Activated CD8-positive, alpha-beta memory T cell treated with anti-CD3 and anti-CD28 coated beads, Interleukin-2, amount 50 U/mL, for 1 hour (primary cell): ENCODE results near the gene KCTD10.
"Not testable (repeated sequence)": the region's sequence is repeated elsewhere in the genome, so short reads cannot be mapped to it uniquely, and the experiment has no call there.

Source experiments
- DNase-seq: peaks from one replicate; pipeline ENCODE4 v3.0.0-alpha.2; 2020; ENCODE audit errors: extremely low read depth

The KCTD10 gene

GRCh38 chr12:109449845-109450532 is 27.1 kb downstream of the KCTD10 start:
- DNase-seq, result no peak

GRCh38 chr12:109448707-109449390 is 28.3 kb downstream of the KCTD10 start:
- DNase-seq, result no peak

- no peak for DNase-seq
These were observed 28.8 kb downstream of the KCTD10 start for GRCh38 chr12:109448272-109448671.

- DNase-seq, result no peak
These were observed 29.6 kb downstream of the KCTD10 start for GRCh38 chr12:109447482-109447881.

GRCh38 chr12:109446869-109447268 is 30.2 kb downstream of the KCTD10 start:
- no peak for DNase-seq

GRCh38 chr12:109445191-109445609 is 31.9 kb downstream of the KCTD10 start:
- no peak for DNase-seq

GRCh38 chr12:109444259-109444658 is 32.8 kb downstream of the KCTD10 start:
- DNase-seq, result no peak

GRCh38 chr12:109443794-109444193 is 33.3 kb downstream of the KCTD10 start:
- no peak for DNase-seq

- DNase-seq, result no peak
These were observed 36.1 kb downstream of the KCTD10 start for GRCh38 chr12:109440851-109441490.

- DNase-seq, result not testable (repeated sequence)
These were observed 37.1 kb downstream of the KCTD10 start for GRCh38 chr12:109439951-109440350.

- no peak for DNase-seq
These were observed 37.9 kb downstream of the KCTD10 start for GRCh38 chr12:109439181-109439580.

GRCh38 chr12:109436188-109436560 is 40.9 kb downstream of the KCTD10 start:
- DNase-seq, result no peak

- DNase-seq, result no peak
These were observed 41.5 kb downstream of the KCTD10 start for GRCh38 chr12:109435428-109436187.

- DNase-seq, result no peak
These were observed 42.5 kb downstream of the KCTD10 start for GRCh38 chr12:109434582-109434981.

- DNase-seq, result no peak
These were observed 43.5 kb downstream of the KCTD10 start for GRCh38 chr12:109433618-109434017.

GRCh38 chr12:109432842-109433304 is 44.2 kb downstream of the KCTD10 start:
- peak; percentile 27 for DNase-seq

- no peak for DNase-seq
These were observed 44.7 kb downstream of the KCTD10 start for GRCh38 chr12:109432431-109432830.

- DNase-seq, result no peak
These were observed 46.9 kb downstream of the KCTD10 start for GRCh38 chr12:109430244-109430643.

GRCh38 chr12:109428804-109429203 is 48.3 kb downstream of the KCTD10 start:
- not testable (repeated sequence) for DNase-seq

GRCh38 chr12:109428037-109428629 is 49.0 kb downstream of the KCTD10 start:
- no peak for DNase-seq

- no peak for DNase-seq
These were observed 53.7 kb downstream of the KCTD10 start for GRCh38 chr12:109423392-109423791.

- DNase-seq, result no peak
These were observed 54.8 kb downstream of the KCTD10 start for GRCh38 chr12:109422251-109422650.
